ENCODE measurements around the gene PNMA5. TPM values are rescaled to one million over a fixed set of nuclear protein-coding genes. Genes with fewer than 3 reads are reported as not detected.
"Not testable (repeated sequence)": the region's sequence is repeated elsewhere in the genome, so short reads cannot be mapped to it uniquely, and the experiment has no call there.

PNMA5 gene
- total RNA-seq, 1 experiment from 2014 or later = 0.13 TPM

DNA sequence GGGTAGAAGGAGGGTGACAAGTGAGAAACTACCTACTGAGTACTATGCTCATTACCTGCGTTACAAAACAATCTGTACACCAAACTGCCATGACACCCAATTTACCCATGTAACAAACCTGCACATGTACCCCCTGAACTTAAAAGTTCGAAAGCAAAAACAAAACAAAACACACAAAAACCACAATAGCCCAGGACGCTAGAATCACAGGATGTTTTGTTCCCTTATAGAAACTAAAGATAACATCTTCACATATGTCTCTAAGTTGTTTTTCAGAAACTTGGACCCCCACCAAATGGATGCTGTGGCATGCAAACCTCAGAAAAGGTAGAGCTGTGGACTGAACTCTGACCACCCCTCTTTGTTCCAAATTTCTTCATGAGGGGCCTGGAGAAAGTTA is 25.2 kb upstream of the PNMA5 start (continued):
- TF ChIP-seq, protein P1, sequence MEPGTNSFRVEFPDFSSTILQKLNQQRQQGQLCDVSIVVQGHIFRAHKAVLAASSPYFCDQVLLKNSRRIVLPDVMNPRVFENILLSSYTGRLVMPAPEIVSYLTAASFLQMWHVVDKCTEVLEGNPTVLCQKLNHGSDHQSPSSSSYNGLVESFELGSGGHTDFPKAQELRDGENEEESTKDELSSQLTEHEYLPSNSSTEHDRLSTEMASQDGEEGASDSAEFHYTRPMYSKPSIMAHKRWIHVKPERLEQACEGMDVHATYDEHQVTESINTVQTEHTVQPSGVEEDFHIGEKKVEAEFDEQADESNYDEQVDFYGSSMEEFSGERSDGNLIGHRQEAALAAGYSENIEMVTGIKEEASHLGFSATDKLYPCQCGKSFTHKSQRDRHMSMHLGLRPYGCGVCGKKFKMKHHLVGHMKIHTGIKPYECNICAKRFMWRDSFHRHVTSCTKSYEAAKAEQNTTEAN (CRISPR knock-in tag; IDR thresholded peaks at IDR 0.05) = no peak

DNA sequence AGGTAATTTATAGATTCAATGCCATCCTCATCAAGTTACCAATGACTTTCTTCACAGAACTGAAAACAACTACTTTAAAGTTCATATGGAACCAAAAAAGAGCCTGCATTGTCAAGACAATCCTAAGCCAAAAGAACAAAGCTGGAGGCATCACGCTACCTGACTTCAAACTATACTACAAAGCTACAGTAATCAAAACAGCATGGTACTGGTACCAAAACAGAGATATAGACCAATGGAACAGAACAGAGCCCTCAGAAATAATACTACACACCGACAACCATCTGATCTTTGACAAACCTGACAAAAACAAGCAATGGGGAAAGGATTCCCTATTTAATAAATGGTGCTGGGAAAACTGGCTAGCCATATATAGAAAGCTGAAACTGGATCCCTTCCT is 23.3 kb upstream of the PNMA5 start:
- H3K36me3 Mint-ChIP-seq; H3K27ac Mint-ChIP-seq; H3K4me3 Mint-ChIP-seq; POLR2A ChIA-PET; CTCF ChIA-PET; H3K4me1 Mint-ChIP-seq; ATAC-seq; H3K9me3 Mint-ChIP-seq; DNase-seq (ENCODE audit: low spot score): not testable (repeated sequence)
- H3K27me3 Mint-ChIP-seq (ENCODE audit: low read depth) = peaks cover 69% of the 10 kb centered on the region

DNA sequence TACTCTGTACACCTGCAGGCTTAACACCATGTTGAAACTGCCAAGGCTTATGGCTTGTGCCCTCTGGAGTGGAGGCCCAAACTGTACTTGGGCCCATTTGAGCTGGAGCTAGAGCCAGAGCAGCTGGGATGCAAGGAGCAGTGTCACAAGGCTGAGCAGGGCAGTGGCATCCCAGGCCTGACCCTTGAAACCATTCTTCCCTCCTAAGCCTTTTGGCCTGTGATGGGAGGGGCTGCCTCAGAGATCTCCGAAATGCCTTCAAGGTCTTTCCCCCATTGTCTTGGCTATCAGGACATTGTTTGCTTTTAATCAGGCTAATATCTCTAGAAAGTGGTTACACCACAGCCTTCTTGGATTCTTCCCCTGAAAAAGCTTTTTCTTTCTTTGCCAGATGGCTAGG is 10.9 kb upstream of the PNMA5 start:
- Mint-ChIP-seq H3K4me3 (no peak overlapping the region), H3K4me1 (no peaks in the 10 kb centered on the region), H3K9me3 (peaks cover 28% of the 10 kb centered on the region), H3K27ac (no peak overlapping the region), H3K27me3 (ENCODE audit: low read depth) (peaks cover 38% of the 10 kb centered on the region), H3K36me3 (peaks cover 6% of the 10 kb centered on the region; the same call in 1 of the 2 replicates)
- ATAC-seq (no peak), DNase-seq (ENCODE audit: low spot score) (no peak)
- TF ChIP-seq JUN (CRISPR knock-in tag; IDR thresholded peaks at IDR 0.05) (no peak), GRHL2 (CRISPR knock-in tag; IDR thresholded peaks at IDR 0.05; ENCODE audit: insufficient replicate concordance, severe bottlenecking) (no peak), SOX15 (CRISPR knock-in tag; IDR thresholded peaks at IDR 0.05) (no peak), GABPB1 (CRISPR knock-in tag; IDR thresholded peaks at IDR 0.05) (no peak), ZNF263 (CRISPR knock-in tag; IDR thresholded peaks at IDR 0.05; ENCODE audit: low read depth) (no peak), TEAD4 (CRISPR knock-in tag; IDR thresholded peaks at IDR 0.05) (no peak)
- TF ChIP-seq, protein P2, sequence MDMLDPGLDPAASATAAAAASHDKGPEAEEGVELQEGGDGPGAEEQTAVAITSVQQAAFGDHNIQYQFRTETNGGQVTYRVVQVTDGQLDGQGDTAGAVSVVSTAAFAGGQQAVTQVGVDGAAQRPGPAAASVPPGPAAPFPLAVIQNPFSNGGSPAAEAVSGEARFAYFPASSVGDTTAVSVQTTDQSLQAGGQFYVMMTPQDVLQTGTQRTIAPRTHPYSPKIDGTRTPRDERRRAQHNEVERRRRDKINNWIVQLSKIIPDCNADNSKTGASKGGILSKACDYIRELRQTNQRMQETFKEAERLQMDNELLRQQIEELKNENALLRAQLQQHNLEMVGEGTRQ (CRISPR knock-in tag; IDR thresholded peaks at IDR 0.05) = no peak
- TF ChIP-seq, protein P3, sequence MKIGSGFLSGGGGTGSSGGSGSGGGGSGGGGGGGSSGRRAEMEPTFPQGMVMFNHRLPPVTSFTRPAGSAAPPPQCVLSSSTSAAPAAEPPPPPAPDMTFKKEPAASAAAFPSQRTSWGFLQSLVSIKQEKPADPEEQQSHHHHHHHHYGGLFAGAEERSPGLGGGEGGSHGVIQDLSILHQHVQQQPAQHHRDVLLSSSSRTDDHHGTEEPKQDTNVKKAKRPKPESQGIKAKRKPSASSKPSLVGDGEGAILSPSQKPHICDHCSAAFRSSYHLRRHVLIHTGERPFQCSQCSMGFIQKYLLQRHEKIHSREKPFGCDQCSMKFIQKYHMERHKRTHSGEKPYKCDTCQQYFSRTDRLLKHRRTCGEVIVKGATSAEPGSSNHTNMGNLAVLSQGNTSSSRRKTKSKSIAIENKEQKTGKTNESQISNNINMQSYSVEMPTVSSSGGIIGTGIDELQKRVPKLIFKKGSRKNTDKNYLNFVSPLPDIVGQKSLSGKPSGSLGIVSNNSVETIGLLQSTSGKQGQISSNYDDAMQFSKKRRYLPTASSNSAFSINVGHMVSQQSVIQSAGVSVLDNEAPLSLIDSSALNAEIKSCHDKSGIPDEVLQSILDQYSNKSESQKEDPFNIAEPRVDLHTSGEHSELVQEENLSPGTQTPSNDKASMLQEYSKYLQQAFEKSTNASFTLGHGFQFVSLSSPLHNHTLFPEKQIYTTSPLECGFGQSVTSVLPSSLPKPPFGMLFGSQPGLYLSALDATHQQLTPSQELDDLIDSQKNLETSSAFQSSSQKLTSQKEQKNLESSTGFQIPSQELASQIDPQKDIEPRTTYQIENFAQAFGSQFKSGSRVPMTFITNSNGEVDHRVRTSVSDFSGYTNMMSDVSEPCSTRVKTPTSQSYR (CRISPR knock-in tag; IDR thresholded peaks at IDR 0.05) = no peak
- TF ChIP-seq, protein P4, sequence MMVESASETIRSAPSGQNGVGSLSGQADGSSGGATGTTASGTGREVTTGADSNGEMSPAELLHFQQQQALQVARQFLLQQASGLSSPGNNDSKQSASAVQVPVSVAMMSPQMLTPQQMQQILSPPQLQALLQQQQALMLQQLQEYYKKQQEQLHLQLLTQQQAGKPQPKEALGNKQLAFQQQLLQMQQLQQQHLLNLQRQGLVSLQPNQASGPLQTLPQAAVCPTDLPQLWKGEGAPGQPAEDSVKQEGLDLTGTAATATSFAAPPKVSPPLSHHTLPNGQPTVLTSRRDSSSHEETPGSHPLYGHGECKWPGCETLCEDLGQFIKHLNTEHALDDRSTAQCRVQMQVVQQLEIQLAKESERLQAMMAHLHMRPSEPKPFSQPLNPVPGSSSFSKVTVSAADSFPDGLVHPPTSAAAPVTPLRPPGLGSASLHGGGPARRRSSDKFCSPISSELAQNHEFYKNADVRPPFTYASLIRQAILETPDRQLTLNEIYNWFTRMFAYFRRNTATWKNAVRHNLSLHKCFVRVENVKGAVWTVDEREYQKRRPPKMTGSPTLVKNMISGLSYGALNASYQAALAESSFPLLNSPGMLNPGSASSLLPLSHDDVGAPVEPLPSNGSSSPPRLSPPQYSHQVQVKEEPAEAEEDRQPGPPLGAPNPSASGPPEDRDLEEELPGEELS (CRISPR knock-in tag; IDR thresholded peaks at IDR 0.05) = no peak
- TF ChIP-seq, protein P5, sequence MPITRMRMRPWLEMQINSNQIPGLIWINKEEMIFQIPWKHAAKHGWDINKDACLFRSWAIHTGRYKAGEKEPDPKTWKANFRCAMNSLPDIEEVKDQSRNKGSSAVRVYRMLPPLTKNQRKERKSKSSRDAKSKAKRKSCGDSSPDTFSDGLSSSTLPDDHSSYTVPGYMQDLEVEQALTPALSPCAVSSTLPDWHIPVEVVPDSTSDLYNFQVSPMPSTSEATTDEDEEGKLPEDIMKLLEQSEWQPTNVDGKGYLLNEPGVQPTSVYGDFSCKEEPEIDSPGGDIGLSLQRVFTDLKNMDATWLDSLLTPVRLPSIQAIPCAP (CRISPR knock-in tag; IDR thresholded peaks at IDR 0.05) = no peak
- POLR2A ChIA-PET = no interaction called here
- CTCF ChIA-PET = no interaction called here

DNA sequence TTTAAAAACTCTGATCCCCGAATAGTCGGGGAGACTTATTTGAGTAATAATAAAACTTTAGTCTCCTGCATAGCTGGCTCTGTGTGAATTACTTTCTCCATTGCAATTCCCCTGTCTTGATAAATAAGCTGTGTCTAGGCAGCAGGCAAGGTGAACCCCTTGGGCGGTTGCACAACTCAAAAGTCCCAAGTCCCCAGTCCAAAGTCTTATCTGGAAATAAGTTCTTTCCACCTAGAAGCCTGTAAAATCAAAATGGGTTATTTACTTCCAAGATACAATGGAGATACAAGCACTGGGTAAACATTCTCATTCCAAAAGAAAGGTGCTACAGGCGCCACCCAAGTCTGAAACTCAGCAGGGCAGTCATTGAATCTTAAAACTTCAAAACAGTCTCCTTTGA is 10.1 kb upstream of the PNMA5 start:
- peaks cover 28% of the 10 kb centered on the region for H3K9me3 Mint-ChIP-seq
- H3K36me3 Mint-ChIP-seq = peaks cover 6% of the 10 kb centered on the region; the same call in 1 of the 2 replicates
- peaks cover 46% of the 10 kb centered on the region for H3K27me3 Mint-ChIP-seq (ENCODE audit: low read depth)
- DNase-seq (ENCODE audit: low spot score) = no peak
- ATAC-seq = no peak
- H3K4me3 Mint-ChIP-seq = no peak overlapping the region
- ChIA-PET POLR2A (no interaction called here), CTCF (no interaction called here)
- H3K27ac Mint-ChIP-seq = no peak overlapping the region
- H3K4me1 Mint-ChIP-seq = no peaks in the 10 kb centered on the region
- TF ChIP-seq SMAD3 (CRISPR knock-in tag; IDR thresholded peaks at IDR 0.05; ENCODE audit: borderline replicate concordance) = no peak
- TF ChIP-seq CREM (CRISPR knock-in tag; IDR thresholded peaks at IDR 0.05) = no peak
- TF ChIP-seq NR1H2 (CRISPR knock-in tag; IDR thresholded peaks at IDR 0.05) = no peak
- TF ChIP-seq, protein P6, sequence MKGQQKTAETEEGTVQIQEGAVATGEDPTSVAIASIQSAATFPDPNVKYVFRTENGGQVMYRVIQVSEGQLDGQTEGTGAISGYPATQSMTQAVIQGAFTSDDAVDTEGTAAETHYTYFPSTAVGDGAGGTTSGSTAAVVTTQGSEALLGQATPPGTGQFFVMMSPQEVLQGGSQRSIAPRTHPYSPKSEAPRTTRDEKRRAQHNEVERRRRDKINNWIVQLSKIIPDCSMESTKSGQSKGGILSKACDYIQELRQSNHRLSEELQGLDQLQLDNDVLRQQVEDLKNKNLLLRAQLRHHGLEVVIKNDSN (CRISPR knock-in tag; IDR thresholded peaks at IDR 0.05) = no peak
- no peak for TF ChIP-seq MXD4 (CRISPR knock-in tag; IDR thresholded peaks at IDR 0.05; ENCODE audit: borderline replicate concordance)
- TF ChIP-seq ZNF416 (CRISPR knock-in tag; IDR thresholded peaks at IDR 0.05) = no peak
- no peak for TF ChIP-seq PRRX2 (CRISPR knock-in tag; IDR thresholded peaks at IDR 0.05)
- no peak for TF ChIP-seq EMX1 (CRISPR knock-in tag; IDR thresholded peaks at IDR 0.05)
- TF ChIP-seq, protein P7, sequence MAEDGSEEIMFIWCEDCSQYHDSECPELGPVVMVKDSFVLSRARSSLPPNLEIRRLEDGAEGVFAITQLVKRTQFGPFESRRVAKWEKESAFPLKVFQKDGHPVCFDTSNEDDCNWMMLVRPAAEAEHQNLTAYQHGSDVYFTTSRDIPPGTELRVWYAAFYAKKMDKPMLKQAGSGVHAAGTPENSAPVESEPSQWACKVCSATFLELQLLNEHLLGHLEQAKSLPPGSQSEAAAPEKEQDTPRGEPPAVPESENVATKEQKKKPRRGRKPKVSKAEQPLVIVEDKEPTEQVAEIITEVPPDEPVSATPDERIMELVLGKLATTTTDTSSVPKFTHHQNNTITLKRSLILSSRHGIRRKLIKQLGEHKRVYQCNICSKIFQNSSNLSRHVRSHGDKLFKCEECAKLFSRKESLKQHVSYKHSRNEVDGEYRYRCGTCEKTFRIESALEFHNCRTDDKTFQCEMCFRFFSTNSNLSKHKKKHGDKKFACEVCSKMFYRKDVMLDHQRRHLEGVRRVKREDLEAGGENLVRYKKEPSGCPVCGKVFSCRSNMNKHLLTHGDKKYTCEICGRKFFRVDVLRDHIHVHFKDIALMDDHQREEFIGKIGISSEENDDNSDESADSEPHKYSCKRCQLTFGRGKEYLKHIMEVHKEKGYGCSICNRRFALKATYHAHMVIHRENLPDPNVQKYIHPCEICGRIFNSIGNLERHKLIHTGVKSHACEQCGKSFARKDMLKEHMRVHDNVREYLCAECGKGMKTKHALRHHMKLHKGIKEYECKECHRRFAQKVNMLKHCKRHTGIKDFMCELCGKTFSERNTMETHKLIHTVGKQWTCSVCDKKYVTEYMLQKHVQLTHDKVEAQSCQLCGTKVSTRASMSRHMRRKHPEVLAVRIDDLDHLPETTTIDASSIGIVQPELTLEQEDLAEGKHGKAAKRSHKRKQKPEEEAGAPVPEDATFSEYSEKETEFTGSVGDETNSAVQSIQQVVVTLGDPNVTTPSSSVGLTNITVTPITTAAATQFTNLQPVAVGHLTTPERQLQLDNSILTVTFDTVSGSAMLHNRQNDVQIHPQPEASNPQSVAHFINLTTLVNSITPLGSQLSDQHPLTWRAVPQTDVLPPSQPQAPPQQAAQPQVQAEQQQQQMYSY (CRISPR knock-in tag; IDR thresholded peaks at IDR 0.05) = no peak

Measured in WTC11 (cell line).